DMS 273 (cell line): Measurements from ENCODE around the gene MAB21L2.

Source experiments
- DNase-seq: peaks from one replicate; lab custom pipeline; 2025; ENCODE audit not compliant: unreplicated experiment; lab: John Stamatoyannopoulos, UW

Gene MAB21L2

GRCh38 chr4:150600812-150601445 lies 19.0 kb downstream of the MAB21L2 start:
- no peak for DNase-seq

- DNase-seq, result no peak
Observed at GRCh38 chr4:150609131-150609530, 27.2 kb downstream of the MAB21L2 start.

- DNase-seq, result peak; percentile 1
Observed at GRCh38 chr4:150619042-150619441, 37.1 kb downstream of the MAB21L2 start.

- DNase-seq, result no peak
Observed at GRCh38 chr4:150624055-150624454, 42.1 kb downstream of the MAB21L2 start.

- DNase-seq, result no peak
Observed at GRCh38 chr4:150625033-150625432, 43.1 kb downstream of the MAB21L2 start.

GRCh38 chr4:150628073-150628472 lies 46.1 kb downstream of the MAB21L2 start:
- DNase-seq, result no peak

- DNase-seq, result no peak
Observed at GRCh38 chr4:150632639-150633038, 50.7 kb downstream of the MAB21L2 start.
